ENCODE measurements around the gene PTCH1. TPM values are rescaled to one million over a fixed set of nuclear protein-coding genes. Genes with fewer than 3 reads are reported as not detected.
A peak's percentile ranks its signal among the peaks of the same experiment; 100 is the strongest.

PTCH1 gene
- total RNA-seq, 2 experiments from 2014 or later, result 3.4 to 4.0 TPM

GRCh38 chr9:95478335-95478734, 38.4 kb downstream of the PTCH1 start:
- H3K4me1 Mint-ChIP-seq (ENCODE audit: low read depth), result peaks cover 2% of the 10 kb centered on the region
- intact Hi-C loops (cut with micrococcal nuclease), result no loop called here
- H3K4me3 Mint-ChIP-seq, result no peak overlapping the region
- H3K36me3 Mint-ChIP-seq (ENCODE audit: low read depth), result peaks cover 13% of the 10 kb centered on the region
- DNase-seq, result no peak
- CTCF ChIA-PET, result no interaction called here
- H3K27ac Mint-ChIP-seq, result no peak overlapping the region
- H3K9me3 Mint-ChIP-seq, result no peaks in the 10 kb centered on the region
- no peaks in the 10 kb centered on the region for H3K27me3 Mint-ChIP-seq (ENCODE audit: low read depth)

- CTCF ChIA-PET, result no interaction called here
Measured at GRCh38 chr9:95477885-95478284, 38.9 kb downstream of the PTCH1 start.

GRCh38 chr9:95477441-95477840, 39.3 kb downstream of the PTCH1 start:
- Mint-ChIP-seq H3K27ac (no peak overlapping the region), H3K27me3 (ENCODE audit: low read depth) (no peaks in the 10 kb centered on the region), H3K9me3 (no peaks in the 10 kb centered on the region), H3K4me1 (ENCODE audit: low read depth) (peaks cover 2% of the 10 kb centered on the region), H3K4me3 (no peak overlapping the region), H3K36me3 (ENCODE audit: low read depth) (peaks cover 17% of the 10 kb centered on the region)
- intact Hi-C loops (cut with micrococcal nuclease), result no loop called here
- no peak for DNase-seq
- CTCF ChIA-PET, result no interaction called here

More at GRCh38 chr9:95477885-95478284, 38.9 kb downstream of the PTCH1 start:
- H3K36me3 Mint-ChIP-seq (ENCODE audit: low read depth), result peaks cover 14% of the 10 kb centered on the region
- H3K4me3 Mint-ChIP-seq, result no peak overlapping the region
- no peaks in the 10 kb centered on the region for H3K27me3 Mint-ChIP-seq (ENCODE audit: low read depth)
- peaks cover 2% of the 10 kb centered on the region for H3K4me1 Mint-ChIP-seq (ENCODE audit: low read depth)
- intact Hi-C loops (cut with micrococcal nuclease), result no loop called here
- no peak for DNase-seq
- no peaks in the 10 kb centered on the region for H3K9me3 Mint-ChIP-seq
- H3K27ac Mint-ChIP-seq, result no peak overlapping the region

- no peaks in the 10 kb centered on the region for H3K27me3 Mint-ChIP-seq (ENCODE audit: low read depth)
- DNase-seq, result no peak
- CTCF ChIA-PET, result no interaction called here
- peaks cover 3% of the 10 kb centered on the region for H3K4me1 Mint-ChIP-seq (ENCODE audit: low read depth)
- no peak overlapping the region for H3K27ac Mint-ChIP-seq
- no peak overlapping the region for H3K4me3 Mint-ChIP-seq
- intact Hi-C loops (cut with micrococcal nuclease), result no loop called here
- H3K36me3 Mint-ChIP-seq (ENCODE audit: low read depth), result peaks cover 20% of the 10 kb centered on the region
- no peaks in the 10 kb centered on the region for H3K9me3 Mint-ChIP-seq
Measured at GRCh38 chr9:95468791-95469190, 48.0 kb downstream of the PTCH1 start.

- H3K36me3 Mint-ChIP-seq (ENCODE audit: low read depth), result peaks cover 10% of the 10 kb centered on the region
- H3K4me3 Mint-ChIP-seq, result no peak overlapping the region
- no peak for DNase-seq
- H3K9me3 Mint-ChIP-seq, result no peaks in the 10 kb centered on the region
- CTCF ChIA-PET, result interaction anchor here (0.8 kb wide), 1 partner anchor 26 kb away, joined by 4 read pairs; no protein-coding TSS in a partner anchor
- H3K4me1 Mint-ChIP-seq (ENCODE audit: low read depth), result peaks cover 30% of the 10 kb centered on the region
- no peaks in the 10 kb centered on the region for H3K27me3 Mint-ChIP-seq (ENCODE audit: low read depth)
- H3K27ac Mint-ChIP-seq, result no peak overlapping the region
- intact Hi-C loops (cut with micrococcal nuclease), result no loop called here
Measured at GRCh38 chr9:95465115-95465514, 51.7 kb downstream of the PTCH1 start.

GRCh38 chr9:95463148-95464060, 53.4 kb downstream of the PTCH1 start:
- CTCF ChIA-PET, result interaction anchor here (0.6 to 1.5 kb wide), 2 partner anchors 8 to 599 kb away, joined by 4 read pairs; no protein-coding TSS in a partner anchor
- H3K4me1 Mint-ChIP-seq (ENCODE audit: low read depth), result peaks cover 30% of the 10 kb centered on the region
- no peak overlapping the region for H3K27ac Mint-ChIP-seq
- no peaks in the 10 kb centered on the region for H3K27me3 Mint-ChIP-seq (ENCODE audit: low read depth)
- peak; percentile 8 for DNase-seq
- peaks cover 6% of the 10 kb centered on the region for H3K36me3 Mint-ChIP-seq (ENCODE audit: low read depth)
- intact Hi-C loops (cut with micrococcal nuclease), result loop anchor here (2.0 kb wide), 2 partner anchors 37 to 147 kb away; partner anchors contain the start of gene FANCC
- H3K4me3 Mint-ChIP-seq, result peak overlapping the region; percentile 73
- no peaks in the 10 kb centered on the region for H3K9me3 Mint-ChIP-seq

GRCh38 chr9:95462249-95463147, 54.3 kb downstream of the PTCH1 start:
- Mint-ChIP-seq H3K4me3 (peak overlapping the region; percentile 73), H3K27ac (no peak overlapping the region), H3K4me1 (ENCODE audit: low read depth) (peaks cover 30% of the 10 kb centered on the region), H3K36me3 (ENCODE audit: low read depth) (peaks cover 5% of the 10 kb centered on the region), H3K9me3 (no peaks in the 10 kb centered on the region), H3K27me3 (ENCODE audit: low read depth) (no peaks in the 10 kb centered on the region)
- intact Hi-C loops (cut with micrococcal nuclease), result loop anchor here (1.0 to 2.0 kb wide), 5 partner anchors 32 to 165 kb away; partner anchors contain the start of gene FANCC
- DNase-seq, result peak; percentile 91
- CTCF ChIA-PET, result interaction anchor here (0.5 to 1.5 kb wide), 4 partner anchors 9 to 1134 kb away, joined by 3 to 5 read pairs (median 4); no protein-coding TSS in a partner anchor

GRCh38 chr9:95461448-95462248, 55.1 kb downstream of the PTCH1 start:
- H3K27me3 Mint-ChIP-seq (ENCODE audit: low read depth), result no peaks in the 10 kb centered on the region
- H3K4me1 Mint-ChIP-seq (ENCODE audit: low read depth), result peaks cover 30% of the 10 kb centered on the region
- H3K27ac Mint-ChIP-seq, result no peak overlapping the region
- peaks cover 3% of the 10 kb centered on the region for H3K36me3 Mint-ChIP-seq (ENCODE audit: low read depth)
- peak overlapping the region; percentile 73 for H3K4me3 Mint-ChIP-seq
- intact Hi-C loops (cut with micrococcal nuclease), result loop anchor here (1.0 to 2.0 kb wide), 5 partner anchors 33 to 166 kb away; partner anchors contain the start of gene FANCC
- H3K9me3 Mint-ChIP-seq, result no peaks in the 10 kb centered on the region
- CTCF ChIA-PET, result interaction anchor here (0.6 to 1.5 kb wide), 3 partner anchors 10 to 1135 kb away, joined by 3 to 5 read pairs (median 4); no protein-coding TSS in a partner anchor
- DNase-seq, result no peak

- Mint-ChIP-seq H3K27ac (no peak overlapping the region), H3K4me1 (ENCODE audit: low read depth) (peaks cover 30% of the 10 kb centered on the region), H3K36me3 (ENCODE audit: low read depth) (peaks cover 2% of the 10 kb centered on the region), H3K9me3 (no peaks in the 10 kb centered on the region), H3K27me3 (ENCODE audit: low read depth) (no peaks in the 10 kb centered on the region), H3K4me3 (no peak overlapping the region)
- no peak for DNase-seq
- intact Hi-C loops (cut with micrococcal nuclease), result no loop called here
- CTCF ChIA-PET, result interaction anchor here (0.6 kb wide), 1 partner anchor 117 kb away, joined by 3 read pairs; no protein-coding TSS in a partner anchor
Measured at GRCh38 chr9:95460518-95461164, 56.1 kb downstream of the PTCH1 start.

- Mint-ChIP-seq H3K27me3 (ENCODE audit: low read depth) (no peaks in the 10 kb centered on the region), H3K9me3 (no peaks in the 10 kb centered on the region), H3K36me3 (ENCODE audit: low read depth) (peaks cover 2% of the 10 kb centered on the region), H3K27ac (no peak overlapping the region), H3K4me1 (ENCODE audit: low read depth) (peaks cover 30% of the 10 kb centered on the region), H3K4me3 (no peak overlapping the region)
- DNase-seq, result no peak
- intact Hi-C loops (cut with micrococcal nuclease), result no loop called here
- CTCF ChIA-PET, result no interaction called here
Measured at GRCh38 chr9:95459851-95460517, 56.8 kb downstream of the PTCH1 start.

- H3K4me1 Mint-ChIP-seq (ENCODE audit: low read depth), result peaks cover 30% of the 10 kb centered on the region
- CTCF ChIA-PET, result no interaction called here
- no peak overlapping the region for H3K4me3 Mint-ChIP-seq
- H3K36me3 Mint-ChIP-seq (ENCODE audit: low read depth), result peaks cover 2% of the 10 kb centered on the region
- H3K27me3 Mint-ChIP-seq (ENCODE audit: low read depth), result no peaks in the 10 kb centered on the region
- intact Hi-C loops (cut with micrococcal nuclease), result no loop called here
- H3K9me3 Mint-ChIP-seq, result no peaks in the 10 kb centered on the region
- DNase-seq, result no peak
- H3K27ac Mint-ChIP-seq, result no peak overlapping the region
Measured at GRCh38 chr9:95459178-95459577, 57.6 kb downstream of the PTCH1 start.
